Coronary artery (tissue), 2 donors: ENCODE data around the gene APOBEC3A.

Experiments
- DNase-seq: peaks from one replicate; pipeline ENCODE4 v3.0.0-alpha.2; 2017; ENCODE audit warnings: low spot score
- H3K27ac ChIP-seq, 2 donors: fragments of 200-600 bp; sonication (generic); one replicate each; pipeline ENCODE4 v1.5.1; 2016 to 2019
- H3K4me3 ChIP-seq: fragments of 200-600 bp; sonication (generic); 2 replicates; pipeline ENCODE4 v1.5.1; 2016; ENCODE audit warnings: mild to moderate bottlenecking, moderate library complexity
- TF ChIP-seq, protein P1 (sequence below): fragments of 200-600 bp; sonication (generic); IDR thresholded peaks from one replicate; pipeline ENCODE4 v1.5.1; 2019; ENCODE audit warnings: antibody characterized with exemption

The APOBEC3A gene

DNA sequence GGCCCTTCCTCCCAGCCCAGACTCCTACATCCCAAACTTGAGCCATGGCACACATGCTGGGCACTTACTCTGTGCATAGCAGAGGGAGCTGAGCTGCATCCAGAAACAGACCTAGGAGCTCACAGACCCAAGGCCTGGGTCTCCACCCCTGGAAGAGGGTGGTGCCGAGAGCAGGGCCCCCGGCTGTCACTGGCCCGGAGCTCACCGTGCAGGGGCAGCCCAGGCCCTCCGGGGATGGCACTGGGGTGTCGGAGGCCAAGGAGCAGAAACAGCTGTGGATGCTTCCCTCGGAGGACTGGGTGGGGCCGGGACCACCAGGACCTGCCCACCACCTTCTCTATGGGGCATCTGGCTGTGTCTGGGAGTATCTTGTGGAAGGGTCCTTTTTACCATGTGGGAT is 4.3 kb upstream of the APOBEC3A start:
- DNase-seq = no peak
- no peak overlapping the region for H3K4me3 ChIP-seq
- TF ChIP-seq, protein P1, sequence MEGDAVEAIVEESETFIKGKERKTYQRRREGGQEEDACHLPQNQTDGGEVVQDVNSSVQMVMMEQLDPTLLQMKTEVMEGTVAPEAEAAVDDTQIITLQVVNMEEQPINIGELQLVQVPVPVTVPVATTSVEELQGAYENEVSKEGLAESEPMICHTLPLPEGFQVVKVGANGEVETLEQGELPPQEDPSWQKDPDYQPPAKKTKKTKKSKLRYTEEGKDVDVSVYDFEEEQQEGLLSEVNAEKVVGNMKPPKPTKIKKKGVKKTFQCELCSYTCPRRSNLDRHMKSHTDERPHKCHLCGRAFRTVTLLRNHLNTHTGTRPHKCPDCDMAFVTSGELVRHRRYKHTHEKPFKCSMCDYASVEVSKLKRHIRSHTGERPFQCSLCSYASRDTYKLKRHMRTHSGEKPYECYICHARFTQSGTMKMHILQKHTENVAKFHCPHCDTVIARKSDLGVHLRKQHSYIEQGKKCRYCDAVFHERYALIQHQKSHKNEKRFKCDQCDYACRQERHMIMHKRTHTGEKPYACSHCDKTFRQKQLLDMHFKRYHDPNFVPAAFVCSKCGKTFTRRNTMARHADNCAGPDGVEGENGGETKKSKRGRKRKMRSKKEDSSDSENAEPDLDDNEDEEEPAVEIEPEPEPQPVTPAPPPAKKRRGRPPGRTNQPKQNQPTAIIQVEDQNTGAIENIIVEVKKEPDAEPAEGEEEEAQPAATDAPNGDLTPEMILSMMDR = no peak
- H3K27ac ChIP-seq = no peak overlapping the region

DNA sequence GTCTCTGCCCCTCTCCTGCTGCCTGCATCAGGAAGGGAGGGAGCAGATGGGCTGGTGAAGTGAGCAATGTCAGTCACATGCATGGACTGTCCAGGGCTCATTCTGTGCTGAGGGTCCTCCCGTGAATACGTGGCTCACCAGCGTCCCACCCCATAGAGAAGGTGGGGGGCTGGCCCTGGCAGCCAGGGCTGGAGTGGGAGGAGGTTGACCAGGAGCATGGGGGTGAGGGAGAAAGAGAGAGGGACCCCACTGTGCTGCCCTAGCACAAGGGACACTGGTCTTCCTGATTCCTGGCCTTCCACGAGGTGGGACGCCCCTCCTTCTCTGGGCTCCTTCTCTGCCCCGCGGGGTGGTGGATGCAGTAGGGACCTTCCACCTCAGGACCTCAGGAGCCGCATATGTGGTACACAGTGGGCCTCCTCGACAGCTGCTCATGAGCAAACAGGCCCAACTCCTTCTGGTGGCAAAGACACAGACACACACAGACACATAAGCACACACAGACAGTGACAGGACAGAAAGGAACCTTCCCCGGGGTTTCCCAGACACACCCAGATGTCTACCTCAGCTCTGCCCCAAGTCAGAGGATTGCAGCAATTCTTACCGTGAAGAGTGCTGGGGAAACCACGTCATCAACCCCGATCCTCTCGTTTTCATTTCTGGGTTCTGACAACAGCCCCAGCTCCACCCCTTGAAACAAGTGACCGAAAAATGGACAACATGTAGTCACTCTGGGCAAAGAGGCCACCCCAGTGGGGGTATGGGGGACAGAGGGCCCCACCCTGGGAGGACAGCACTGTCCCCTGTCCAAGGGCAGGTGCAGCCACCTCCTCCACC is 3.6 kb upstream of the APOBEC3A start:
- TF ChIP-seq, protein P1 = no peak
- H3K27ac ChIP-seq = no peak overlapping the region

DNA sequence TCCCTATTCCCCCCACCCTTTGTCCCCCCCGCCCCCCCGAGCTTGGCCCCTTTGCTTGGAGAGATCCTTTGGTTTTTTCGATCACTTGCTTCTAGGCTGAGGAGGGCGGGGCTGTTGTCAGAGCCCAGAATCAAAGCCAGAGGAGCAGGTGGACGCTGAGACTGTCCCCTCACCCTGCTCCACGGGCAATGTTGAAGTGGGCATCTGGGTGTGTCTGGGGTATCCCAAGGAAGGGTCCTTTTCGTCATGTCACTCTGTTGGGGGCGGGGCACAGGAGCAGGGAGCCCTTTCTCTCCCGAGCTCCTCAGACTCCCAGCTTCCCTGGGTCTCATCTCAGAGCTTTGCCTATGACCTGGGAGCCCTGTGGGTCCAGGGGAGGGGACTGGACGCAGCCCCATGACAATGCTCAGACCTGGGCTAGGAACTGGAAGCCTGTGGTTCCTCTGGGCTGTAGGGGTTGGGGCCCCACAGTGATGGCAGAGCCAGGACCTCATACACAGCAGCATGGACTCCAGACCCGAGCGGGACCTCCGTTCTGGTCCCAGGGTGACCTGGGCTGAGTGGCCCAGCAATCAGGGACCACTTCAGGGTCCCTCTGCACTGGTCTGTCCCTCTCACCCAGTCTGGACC is 2.9 kb upstream of the APOBEC3A start:
- no peak overlapping the region for H3K27ac ChIP-seq
- H3K4me3 ChIP-seq = no peak overlapping the region
- TF ChIP-seq, protein P1 = no peak
- DNase-seq = no peak

More for the DNA sequence above, 3.6 kb upstream of the APOBEC3A start:
- DNase-seq = no peak
- no peak overlapping the region for H3K4me3 ChIP-seq

DNA sequence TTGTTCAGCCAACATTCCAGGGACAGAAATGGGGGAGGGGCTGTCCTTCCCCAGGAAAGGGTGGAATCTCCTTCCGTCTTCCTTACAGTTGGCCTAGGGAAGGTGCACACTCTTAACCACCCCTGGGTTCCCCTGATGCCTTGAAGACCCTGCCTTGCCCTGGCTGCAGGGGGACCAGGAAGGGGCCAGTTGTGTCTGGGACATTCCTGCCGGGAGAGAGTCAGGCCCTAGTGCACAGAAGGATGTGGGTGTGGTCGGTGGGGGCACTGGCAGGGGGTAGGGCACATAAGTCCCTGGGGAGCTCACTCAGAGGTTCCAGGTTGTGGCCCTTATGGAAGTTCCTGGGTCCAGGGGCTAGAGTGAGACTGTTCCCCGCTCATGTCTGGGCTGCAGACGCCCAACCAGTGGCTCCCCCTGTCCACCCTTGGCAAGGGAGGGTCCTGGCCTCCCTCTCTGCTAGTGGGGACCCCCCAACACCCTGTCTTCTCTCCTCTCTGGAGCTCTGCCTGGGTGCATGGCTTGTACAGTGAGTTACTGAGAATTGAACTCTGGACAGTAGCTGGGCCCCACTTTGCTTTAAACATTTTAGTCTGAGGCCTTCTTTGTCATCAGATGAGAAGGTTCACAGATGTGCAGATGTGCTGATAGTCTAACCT is 2.0 kb upstream of the APOBEC3A start:
- Histone ChIP-seq H3K27ac (no peak overlapping the region), H3K4me3 (no peak overlapping the region)
- TF ChIP-seq, protein P1 = no peak
- DNase-seq = no peak

DNA sequence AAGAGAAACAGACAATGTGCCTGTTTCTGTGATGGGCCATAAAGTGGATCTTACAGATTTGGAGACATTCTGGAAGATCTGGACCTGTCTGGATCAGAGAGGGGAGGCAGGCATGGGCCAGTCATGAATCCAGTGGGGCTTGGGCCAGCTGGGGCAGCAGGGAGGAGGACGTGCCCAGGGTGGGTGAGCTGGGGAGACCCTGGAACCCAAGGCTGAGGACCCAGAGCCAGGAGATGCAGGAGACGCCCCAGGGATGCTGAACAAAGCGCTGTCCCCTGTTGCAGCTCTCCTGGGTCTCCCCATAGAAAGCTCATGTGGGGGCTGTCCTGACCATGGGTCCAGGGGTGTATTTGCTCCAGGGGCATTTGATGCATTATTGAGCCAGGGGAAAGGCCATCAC is 1.5 kb upstream of the APOBEC3A start:
- no peak for DNase-seq
- H3K4me3 ChIP-seq = no peak overlapping the region
- H3K27ac ChIP-seq = no peak overlapping the region
- TF ChIP-seq, protein P1 = no peak

DNA sequence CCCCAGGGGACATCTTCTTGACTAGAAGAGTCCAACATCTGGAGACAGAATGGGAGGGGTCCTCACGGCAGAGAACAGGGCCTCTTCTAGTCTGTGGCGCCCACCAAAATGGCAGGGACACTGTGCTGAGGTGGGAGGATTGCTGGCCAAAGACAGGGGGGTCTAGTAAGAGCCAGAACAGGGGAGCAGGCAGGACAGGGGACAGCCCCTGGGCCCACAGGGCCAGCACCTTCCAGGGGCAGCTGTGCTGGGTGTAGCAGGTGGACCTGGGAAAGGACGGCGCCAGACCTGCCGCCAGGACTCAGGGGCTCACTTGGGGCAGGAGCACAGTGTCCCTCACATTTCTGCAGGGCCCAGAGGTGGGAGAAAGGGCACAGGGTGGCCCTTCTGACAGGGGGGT is 858 bp upstream of the APOBEC3A start:
- Histone ChIP-seq H3K27ac (no peak overlapping the region), H3K4me3 (no peak overlapping the region)
- DNase-seq = no peak
- TF ChIP-seq, protein P1 = no peak
